Uterus (tissue), 2 donors: ENCODE measurements around the gene CEP164.

Source experiments
- CTCF ChIP-seq, 4 experiments: fragments of 200-600 bp in 2 of 4; fragments of 450-650 bp in 2 of 4; sonication (generic) in 2 of 4; IDR thresholded peaks; one replicate each; pipeline ENCODE4 v1.5.1; 2016 to 2019; ENCODE audit warnings: antibody characterized with exemption in 4 of 4, mild to moderate bottlenecking in 2 of 4, moderate library complexity in 1 of 4
- POLR2A ChIP-seq, 2 donors: fragments of 450-650 bp; IDR thresholded peaks; one replicate each; pipeline ENCODE4 v1.6.1; 2016; ENCODE audit warnings: antibody characterized with exemption in 2 of 2, mild to moderate bottlenecking in 1 of 2, moderate library complexity in 1 of 2

GRCh38 chr11:117427356-117427874 is 99.8 kb downstream of the CEP164 start:
- TF ChIP-seq CTCF (IDR thresholded peaks at IDR 0.05) (no peak), POLR2A (IDR thresholded peaks at IDR 0.05) (no peak)
